Measurements from ENCODE around the gene REEP2.
"Not testable (repeated sequence)": the region's sequence is repeated elsewhere in the genome, so short reads cannot be mapped to it uniquely, and the experiment has no call there.

The REEP2 gene, protein sequence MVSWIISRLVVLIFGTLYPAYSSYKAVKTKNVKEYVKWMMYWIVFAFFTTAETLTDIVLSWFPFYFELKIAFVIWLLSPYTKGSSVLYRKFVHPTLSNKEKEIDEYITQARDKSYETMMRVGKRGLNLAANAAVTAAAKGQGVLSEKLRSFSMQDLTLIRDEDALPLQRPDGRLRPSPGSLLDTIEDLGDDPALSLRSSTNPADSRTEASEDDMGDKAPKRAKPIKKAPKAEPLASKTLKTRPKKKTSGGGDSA

DNA sequence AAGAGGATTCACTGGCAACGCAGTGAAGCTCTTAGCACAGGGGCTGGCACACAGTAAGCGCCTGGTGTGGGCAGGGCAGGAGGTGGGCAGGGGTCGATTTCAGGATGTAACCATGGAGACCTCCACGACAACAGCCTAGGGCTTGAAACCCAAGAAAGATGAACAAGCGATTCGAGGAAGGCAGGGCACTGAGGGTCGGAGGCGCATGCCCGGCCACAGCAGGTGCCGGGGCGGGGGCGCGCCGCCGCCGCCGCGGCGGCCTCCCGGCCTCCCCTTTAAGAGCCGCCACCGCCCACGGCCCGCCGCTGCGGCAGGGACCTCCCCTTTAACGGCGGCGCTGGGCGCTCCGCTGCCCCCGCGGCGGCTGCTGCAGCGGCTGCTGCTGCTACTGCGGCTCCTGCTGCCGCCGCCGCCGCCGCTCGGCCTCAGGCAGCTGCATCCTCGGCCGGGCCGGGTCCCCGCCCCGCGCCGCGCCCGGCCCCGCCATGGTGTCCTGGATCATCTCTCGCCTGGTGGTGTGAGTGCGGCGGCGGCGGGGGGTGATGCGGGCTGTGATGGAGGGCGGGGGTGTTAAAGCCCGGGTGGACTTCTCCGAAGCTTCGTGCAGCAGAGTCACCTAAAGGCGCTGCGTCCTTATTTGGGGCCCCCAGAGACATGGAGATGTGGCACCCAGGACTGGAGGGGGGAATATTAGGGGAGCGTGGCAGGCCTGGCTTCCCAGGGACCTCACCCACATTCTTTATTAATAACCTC lies at the start of gene REEP2:
Gene REEP2 (plus strand): TSS at position 334 of the 753 bp plus-strand sequence. CDS start 152 bp downstream, at position 486.
- DNase-seq (ENCODE audit: low read depth in 2 of 2): peak; percentile 45 to 54

DNA sequence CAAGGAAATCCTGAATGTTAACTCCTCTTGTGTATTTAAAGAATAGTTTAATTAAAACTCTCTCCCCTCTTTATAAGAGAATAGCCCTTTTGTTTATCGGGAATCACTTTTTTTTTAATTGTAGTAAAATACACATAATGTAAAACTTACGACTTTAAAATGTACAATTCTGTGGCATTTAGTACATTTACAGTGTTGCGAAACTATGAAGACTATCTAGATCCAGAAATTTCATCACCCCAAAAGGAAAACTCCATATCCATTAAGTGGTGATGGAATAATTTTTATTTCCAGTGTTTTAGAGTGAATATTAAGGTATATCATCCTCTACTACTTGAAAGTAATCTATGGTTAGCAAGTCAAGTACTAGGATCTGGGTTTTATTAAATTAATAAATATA lies 49.5 kb upstream of the REEP2 start:
- DNase-seq (ENCODE audit: low read depth in 2 of 2): no peak

DNA sequence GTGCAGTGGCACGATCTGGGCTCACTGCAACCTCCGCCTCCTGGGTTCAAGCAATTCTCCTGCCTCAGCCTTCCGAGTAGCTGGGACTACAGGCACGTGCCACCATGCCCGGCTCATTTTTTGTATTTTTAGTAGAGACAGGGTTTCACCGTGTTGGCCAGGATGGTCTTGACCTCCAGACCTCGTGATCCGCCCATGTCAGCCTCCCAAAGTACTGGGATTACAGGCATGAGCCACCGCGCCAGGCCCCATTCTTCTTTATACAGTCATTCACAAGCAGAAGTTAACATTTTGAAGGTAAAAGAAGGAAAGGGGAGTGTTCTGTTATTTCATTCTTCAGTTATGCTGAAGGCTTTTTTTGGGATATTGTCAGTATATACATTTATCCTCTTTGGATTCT lies 48.9 kb upstream of the REEP2 start:
- DNase-seq (ENCODE audit: low read depth in 2 of 2): not testable (repeated sequence)

DNA sequence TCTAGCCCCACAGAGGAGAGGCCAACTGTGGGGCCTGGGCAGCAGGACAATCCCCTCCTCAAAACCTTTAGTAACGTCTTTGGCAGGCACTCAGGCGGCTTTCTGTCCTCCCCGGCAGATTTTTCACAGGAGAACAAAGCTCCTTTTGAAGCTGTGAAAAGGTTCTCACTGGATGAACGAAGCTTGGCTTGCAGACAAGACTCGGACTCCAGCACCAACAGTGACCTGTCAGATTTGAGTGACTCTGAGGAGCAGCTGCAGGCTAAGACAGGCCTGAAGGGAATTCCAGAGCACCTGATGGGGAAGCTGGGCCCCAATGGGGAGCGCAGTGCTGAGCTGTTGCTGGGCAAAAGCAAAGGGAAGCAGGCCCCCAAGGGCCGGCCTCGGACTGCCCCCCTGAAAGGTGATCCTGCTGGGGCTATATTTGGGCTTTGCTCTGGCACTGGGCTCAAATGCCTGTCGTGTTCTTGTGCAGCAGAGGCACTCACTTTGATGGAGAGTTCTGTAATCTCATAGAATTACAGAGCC lies 46.9 kb upstream of the REEP2 start:
- no peak for DNase-seq (ENCODE audit: low read depth in 2 of 2)

DNA sequence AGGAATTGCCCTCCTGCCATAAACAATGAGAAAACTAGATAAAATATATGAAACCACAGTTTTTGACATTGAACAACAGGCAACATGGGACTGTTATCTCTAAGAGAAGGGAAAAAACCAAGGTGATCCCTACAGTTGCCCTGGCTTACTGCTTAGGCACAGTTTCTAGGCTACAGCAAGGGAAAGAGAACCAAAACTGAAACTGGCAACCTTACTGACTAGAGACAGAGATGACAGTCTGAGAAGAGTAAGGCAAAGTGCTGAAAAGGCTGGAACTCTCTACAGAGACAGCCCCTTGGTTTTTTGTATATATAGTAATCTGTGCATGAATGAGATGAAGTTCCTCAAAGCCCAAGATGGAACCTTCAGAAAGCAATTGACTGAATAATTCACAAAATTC lies 36.2 kb upstream of the REEP2 start:
- DNase-seq (ENCODE audit: low read depth in 2 of 2): no peak

DNA sequence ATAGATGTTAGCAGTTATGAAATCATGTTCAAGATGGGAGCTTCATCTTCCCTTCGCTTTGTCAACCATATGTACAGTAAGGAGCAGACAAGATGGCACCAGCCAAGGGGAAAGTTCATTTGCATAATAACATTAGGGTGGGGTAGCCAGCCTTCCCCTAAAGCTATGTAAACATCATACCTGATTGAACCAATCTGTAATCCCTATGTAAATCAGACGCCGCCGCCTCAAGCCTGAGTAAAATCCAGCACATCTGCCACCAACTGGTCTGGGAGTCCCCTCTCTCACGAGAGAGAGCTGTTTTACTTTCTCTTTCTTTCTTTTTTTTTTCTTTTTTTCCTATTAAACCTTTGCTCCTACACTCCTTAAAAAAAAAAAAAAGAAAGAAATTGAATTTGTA lies 30.8 kb upstream of the REEP2 start:
- no peak for DNase-seq (ENCODE audit: low read depth in 2 of 2)

DNA sequence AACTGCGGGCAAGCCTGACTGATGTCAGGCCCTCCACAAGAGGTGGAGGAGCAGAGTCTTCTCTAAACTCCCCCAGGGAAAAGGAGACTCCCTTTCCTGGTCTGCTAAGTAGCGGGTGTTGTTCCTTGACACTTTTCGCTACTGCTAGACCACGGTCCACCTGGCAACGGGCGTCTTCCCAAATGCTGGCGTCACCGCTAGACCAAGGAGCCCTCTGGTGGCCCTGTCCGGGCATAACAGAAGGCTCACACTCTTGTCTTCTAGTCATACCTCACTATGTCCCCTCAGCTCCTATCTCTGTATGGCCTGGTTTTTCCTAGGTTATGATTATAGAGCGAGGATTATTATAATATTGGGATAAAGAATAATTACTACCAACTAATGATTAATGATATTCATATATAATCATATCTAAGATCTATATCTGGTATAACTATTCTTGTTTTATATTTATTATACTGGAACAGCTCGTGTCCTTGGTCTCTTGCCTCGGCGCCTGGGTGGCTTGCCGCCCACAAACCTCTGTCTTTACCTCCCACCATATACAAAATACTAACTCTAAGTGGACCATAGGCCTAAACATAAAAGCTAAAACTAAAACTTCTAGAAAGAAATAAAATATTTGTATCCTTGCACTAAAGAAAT lies 27.7 kb upstream of the REEP2 start:
- peak; percentile 1 to 15 for DNase-seq (ENCODE audit: low read depth in 2 of 2)

DNA sequence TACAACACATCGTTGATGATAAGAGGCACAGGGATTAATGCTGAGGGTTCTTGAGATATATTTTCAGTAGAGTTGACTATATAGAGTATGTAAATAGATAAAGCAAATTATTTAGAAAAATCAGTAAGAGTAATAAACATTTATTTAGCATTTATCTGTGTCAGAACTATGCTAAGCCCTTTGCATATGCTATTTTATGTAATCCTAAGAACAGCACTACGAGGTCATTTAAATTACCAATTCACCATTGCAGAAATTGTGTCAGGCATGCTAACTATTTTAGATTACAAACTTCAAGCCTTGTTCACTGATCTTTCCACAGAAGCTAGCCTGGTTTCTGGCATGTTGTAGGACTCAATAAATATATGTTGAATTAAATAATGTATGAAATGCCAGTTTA lies 20.4 kb upstream of the REEP2 start:
- no peak for DNase-seq (ENCODE audit: low read depth in 2 of 2)

DNA sequence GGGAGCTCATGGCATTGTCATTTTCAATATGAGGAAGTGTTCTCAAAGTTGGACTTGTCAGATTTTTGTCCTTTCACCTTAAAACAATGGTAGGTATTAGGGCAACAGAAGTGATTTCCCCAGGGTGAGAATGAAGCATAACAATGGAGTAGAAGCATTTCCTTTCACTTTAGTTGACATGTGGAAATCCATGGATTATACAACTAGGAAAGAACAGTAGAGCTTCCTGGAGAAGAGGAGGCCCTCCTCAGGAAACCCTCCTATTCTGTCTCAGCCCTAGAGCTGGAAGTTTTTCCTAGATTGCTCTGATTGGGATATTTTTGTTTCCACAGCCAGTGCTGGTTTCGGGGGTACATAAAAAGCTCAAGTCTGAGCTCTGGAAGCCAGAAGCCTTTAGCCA lies 13.8 kb upstream of the REEP2 start:
- DNase-seq (ENCODE audit: low read depth in 2 of 2): no peak

DNA sequence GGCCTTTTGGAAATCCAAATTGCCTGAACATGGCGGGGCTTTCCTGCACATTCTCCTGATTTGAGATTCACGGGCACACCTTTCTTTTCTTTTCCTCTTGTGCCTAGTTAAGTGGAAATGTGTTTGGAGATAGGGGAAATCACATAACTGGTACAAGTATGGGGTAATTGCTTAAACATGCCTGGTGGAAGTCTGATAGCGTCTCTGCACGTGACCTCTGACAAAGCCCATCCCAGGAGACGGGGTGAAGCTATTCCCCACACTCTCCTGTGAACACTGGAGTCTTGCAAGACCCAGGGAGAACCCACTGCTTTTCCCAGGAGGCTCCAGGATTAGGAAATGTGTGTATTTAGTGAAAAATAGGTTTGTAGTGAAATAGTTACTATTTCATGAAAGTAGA lies 2.9 kb upstream of the REEP2 start:
- DNase-seq (ENCODE audit: low read depth in 2 of 2): no peak

DNA sequence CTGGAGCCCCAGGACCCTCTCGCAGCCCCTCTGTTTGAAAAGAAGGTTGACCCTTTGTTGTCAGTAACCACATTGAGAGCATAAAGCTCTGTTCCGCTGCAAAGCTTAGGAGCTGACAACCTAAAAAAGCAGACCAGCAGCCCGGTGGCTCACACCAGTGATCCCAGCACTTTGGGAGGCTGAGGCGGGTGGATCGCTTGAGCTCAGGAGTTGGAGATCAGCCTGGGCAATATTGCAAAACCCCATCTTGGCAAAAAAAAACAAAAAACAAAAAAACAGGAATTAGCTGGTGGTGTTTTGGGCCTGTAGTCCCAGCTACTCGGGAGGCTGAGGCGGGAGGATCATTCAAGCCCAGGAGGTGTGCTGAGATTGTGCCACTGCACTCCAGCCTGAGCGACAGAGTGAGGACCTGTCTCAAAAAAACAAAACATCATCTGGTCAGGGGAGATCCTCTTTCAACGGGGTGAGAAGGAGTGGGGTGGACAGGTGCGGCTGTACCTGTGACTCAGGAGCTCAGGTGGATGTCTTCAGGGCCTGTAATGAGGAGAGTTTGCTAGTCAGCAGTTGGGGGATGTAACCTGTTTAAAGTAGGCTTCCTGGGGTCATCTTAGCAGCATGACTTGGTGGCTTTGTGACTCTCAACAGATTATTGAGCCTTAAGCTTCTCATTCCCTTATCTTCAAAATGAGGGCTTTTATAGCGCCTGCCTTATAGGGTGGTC lies 694 bp upstream of the REEP2 start:
- DNase-seq (ENCODE audit: low read depth in 2 of 2): no peak

DNA sequence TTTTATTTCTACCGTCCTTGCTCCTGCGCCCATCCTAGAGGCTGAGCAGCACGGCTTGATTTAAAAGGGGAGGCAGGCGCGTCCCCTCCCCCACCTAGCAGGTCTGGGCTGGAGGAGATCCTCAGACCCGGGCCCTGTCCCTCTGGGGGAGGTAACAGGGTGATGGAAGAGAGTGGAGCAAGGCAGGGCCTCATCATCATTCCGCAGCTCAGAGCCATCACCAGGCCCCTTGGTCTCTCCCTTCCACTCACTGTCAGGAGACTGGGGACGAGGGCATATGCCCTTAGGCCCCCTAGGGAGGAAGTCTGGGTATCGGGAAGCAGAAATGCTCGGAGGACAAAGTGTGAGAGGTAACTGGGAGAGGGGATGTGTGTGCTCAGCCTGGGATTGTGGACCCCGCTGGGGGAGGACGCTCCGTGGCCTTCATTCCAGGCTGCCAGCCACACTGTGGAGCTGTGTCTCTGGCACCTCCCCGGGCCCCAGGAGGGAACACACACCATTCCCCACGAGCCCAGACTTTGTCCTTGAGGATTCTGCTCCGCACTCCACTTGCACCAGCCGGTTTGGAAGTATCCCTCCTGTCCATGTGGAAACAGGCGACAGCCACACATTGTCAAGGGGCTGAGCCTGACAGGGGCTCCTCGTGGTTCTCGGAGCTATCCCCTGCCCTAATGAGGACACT lies 761 bp downstream of the REEP2 start:
- DNase-seq (ENCODE audit: low read depth in 2 of 2): no peak

DNA sequence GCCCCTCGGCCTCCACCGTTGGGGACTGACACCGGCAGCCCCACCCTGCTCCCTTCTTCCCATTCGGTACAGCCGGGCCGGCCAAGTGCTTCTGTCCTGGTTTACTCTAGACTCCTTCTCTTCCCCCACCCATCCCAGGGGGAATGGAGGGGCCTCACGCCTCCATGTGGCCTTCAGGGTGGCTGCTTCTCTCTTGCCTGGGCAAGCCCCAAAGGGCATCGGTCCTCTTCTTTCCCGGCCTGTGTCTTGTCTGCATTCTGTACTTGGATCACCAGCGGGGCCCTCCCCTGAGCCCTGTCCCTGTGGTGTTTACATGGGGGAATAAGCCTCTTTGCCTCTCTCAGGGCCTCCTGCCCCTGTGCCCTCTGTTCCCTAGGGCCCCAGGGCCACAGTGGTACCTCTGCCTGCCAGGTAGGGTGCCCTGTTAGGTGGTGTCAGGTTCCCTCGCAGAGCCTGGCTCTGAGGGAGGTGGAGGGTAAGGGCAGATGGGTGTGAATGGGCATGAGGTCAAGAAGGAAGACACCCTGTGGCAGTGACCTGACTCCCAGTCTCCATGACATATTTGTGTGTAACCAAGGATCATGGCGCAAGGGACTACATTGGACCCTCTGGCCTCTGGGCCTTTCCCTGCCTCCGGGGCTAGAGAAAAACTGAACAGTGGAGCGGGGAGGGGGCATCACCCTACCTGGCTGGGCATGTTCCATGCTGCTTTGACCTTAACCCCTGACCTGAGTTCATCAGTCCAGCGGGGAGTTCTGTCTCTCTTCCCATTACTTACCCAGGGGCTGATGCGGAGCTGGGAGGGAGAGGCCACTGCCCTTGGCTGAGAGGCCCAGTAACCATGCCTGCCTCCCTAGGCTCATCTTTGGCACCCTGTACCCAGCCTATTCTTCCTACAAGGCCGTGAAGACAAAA lies 1.6 kb downstream of the REEP2 start:
- no peak for DNase-seq (ENCODE audit: low read depth in 2 of 2)

DNA sequence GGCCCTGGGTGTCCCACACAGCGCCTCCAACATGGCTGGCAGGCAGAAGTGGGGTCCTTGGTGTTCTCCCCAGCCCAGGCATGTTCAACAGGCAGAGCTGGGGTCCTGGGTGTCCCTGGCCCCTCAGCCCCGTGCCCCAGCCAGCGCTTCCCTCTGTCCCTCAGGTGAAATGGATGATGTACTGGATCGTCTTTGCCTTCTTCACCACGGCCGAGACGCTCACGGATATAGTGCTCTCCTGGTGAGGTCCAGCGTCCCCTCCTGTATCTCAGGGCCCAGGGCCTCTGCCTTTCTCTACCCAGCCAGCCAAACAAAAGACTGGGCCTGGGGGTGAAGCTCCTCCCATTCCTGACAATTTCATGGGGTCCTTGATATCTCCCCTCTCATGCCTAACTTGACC lies 2.4 kb downstream of the REEP2 start:
- DNase-seq (ENCODE audit: low read depth in 2 of 2): no peak

DNA sequence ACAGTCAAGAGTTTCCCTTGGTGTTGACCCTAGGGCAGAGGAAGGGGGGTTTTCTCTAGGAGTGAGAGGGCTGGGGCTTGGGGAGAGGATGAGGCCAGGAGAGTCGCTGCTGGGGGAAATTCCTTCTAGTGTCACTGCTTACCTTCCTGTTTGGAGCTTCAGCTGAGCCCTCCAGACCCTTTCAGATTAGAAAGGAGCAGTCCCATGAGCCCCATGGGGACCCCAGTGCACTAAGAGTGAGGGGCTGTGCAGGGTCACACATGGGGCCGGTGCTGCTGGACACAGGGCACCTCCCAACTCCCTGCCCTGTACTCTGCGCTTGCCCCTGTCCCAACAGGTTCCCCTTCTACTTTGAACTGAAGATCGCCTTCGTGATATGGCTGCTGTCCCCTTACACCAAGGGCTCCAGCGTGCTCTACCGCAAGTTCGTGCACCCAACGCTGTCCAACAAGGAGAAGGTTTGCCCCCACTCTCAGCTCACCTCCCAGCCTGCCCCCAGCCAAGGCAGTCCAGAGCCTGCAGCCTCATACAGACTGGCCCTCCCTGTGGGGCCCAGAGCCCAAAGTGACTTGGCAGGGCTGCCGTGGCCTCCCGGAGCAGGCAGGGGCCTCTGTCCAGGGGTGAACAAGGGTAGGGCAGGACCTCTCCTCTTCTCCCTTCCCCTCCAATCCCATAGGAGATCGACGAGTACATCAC lies 5.4 kb downstream of the REEP2 start:
- no peak for DNase-seq (ENCODE audit: low read depth in 2 of 2)

DNA sequence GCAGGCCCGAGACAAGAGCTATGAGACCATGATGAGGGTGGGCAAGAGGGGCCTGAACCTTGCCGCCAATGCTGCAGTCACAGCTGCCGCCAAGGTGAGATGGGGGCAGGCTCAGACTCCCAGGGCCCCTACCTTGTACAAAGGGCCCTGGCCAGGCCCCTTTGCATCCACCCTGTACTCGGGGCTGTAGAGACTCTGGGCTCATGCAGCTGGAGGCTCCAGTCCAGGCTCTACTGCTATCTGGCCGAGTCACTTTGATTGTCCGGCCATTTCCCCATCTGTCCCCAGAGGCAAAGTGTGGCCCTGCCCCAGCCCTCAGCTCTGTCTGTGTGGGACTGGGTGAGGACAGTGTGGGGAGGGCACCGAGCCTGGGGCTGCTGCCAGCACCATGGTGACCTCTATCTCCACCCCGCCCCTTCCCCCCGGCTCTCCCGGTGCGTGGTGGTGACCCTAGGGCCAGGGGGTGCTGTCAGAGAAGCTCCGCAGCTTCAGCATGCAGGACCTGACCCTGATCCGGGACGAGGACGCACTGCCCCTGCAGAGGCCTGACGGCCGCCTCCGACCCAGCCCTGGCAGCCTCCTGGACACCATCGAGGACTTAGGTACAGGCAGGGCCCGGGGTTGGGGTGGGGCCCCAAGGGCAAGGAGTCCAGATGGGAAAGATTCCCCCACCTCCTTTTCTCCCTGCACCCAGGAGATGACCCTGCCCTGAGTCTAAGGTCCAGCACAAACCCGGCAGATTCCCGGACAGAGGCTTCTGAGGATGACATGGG lies 6.1 kb downstream of the REEP2 start:
- no peak for DNase-seq (ENCODE audit: low read depth in 2 of 2)

DNA sequence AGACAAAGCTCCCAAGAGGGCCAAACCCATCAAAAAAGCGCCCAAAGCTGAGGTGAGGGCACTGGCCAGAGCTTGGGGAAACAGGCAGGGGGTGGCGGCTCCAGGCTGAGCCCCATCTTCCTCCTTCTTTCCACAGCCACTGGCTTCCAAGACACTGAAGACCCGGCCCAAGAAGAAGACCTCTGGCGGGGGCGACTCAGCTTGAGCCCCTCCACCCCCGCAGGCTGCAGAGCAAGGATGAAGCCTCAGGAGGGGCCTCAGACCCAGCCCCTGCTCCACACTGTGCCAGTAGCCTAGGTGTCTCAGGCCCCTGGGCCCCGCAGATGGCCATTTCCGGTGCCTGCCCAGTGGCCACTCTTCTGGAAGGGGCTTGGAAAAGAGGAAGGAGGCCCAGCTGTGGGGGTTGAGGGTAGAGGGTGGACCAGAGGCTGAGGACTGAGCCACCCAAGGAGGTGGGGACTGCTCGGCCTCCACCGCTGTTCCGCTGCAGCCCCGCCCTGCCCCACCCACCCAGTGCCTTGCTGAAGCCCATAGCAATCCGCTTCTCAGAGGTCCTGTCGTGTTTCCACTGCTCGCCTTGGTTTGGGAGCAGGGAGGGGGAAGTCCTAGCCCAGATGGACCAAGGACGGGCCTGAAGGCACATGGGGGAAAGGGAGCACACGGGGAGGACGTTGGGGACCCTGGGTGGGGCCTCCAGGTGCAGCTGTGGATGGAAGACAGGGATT lies 6.9 kb downstream of the REEP2 start:
- DNase-seq (ENCODE audit: low read depth in 2 of 2): no peak

DNA sequence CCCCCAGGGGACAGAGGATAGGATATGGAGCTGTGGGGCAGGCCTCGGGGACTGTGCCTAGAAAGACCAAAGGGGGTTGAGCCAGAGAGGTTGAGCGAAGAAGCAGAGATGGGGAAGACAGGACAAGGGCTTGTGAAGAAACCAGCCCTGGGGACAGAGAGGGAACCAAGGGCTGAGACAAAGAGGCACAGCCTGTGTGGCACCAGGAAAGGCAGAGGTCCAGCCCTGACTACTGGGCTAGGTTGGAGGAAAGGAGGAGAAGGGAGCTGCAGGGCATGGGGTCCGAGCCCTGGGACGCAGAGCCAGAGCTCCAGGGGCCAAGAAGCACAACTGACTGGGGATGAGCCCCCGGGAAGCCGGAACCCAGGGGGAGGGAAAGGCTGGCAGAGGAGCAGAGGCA lies 9.2 kb downstream of the REEP2 start:
- DNase-seq (ENCODE audit: low read depth in 2 of 2): no peak
